Measurements from ENCODE around the gene SPINK7.
"Not testable (repeated sequence)": the region's sequence is repeated elsewhere in the genome, so short reads cannot be mapped to it uniquely, and the experiment has no call there.

Gene SPINK7

DNA sequence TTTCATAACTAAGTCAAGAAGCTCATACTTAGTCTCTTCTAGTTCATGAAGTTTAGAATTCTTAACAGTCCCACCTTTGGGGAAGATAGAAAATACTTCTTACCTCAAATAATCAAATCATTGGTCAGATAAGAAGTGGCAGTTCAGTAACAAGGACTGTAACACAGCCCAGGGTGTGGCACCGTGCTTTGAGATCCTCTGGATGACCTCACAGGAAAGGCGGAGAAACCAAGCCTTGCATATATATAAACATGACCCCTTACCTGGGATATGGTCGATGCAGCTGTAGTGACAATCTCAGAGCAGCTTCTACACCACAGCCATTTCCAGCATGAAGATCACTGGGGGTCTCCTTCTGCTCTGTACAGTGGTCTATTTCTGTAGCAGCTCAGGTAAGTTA, at the start of gene SPINK7:
Gene SPINK7 (plus strand): TSS at position 271 of the 400 bp plus-strand sequence. CDS start 61 bp downstream, at position 332.
- DNase-seq, result no peak

DNA sequence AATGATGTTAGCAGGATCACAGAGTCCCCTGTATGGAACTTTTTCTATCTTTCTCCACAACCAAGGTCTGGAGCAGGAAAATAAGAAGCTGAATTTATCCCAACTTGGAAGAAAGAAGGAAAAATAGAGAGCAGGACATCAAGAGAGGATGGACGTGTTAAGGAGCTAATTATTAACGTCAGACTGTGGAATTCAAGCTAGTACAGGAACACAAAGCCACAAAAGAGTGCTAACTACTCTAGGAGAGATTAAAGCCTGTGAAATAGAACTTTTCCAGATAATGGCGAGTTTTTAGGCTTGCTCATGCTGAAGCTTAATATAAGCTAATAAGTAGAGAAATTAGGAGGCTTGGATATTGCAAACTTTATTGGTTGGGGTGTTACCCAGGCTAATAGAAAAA, 44.3 kb upstream of the SPINK7 start:
- DNase-seq, result no peak

DNA sequence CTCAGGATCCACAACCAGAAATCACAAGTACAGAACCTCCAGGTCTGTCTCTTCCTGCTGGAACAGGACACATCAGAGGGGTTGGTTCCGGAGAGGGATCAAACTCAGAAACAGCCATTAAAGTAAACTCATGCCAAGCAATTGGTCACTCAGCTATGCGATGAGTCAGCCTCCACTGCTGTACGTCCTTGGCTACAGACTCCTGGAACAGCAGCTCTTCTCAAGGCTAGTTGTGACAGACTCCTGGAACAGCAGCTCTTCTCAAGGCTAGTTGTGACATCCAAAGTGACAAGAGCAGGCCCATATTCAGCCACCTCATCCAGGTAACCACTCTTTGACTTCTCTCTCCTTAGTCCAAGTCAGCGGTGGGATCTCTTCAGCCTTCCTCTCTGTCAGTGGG, 43.7 kb upstream of the SPINK7 start, which contains the start of gene SPINK13:
Gene SPINK13 (plus strand): TSS at position 229 of the 400 bp plus-strand sequence. CDS start 1,279 bp downstream, outside the sequence.
- DNase-seq, result no peak

DNA sequence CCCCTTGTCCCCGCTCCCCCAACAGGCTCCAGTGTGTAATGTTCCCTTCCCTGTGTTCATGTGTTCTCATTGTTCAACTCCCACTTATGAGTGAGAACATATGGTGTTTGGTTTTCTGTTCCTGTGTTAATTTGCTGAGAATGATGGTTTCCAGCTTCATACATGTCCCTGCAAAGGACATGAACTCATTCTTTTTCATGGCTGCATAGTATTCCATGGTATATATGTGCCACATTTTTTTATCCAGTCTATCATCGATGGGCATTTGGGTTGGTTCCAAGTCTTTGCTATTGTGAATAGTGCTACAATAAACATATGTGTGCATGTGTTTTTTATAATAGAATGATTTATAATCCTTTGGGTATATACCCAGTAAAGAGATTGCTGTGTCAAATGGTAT, 37.1 kb upstream of the SPINK7 start:
- DNase-seq, result not testable (repeated sequence)

DNA sequence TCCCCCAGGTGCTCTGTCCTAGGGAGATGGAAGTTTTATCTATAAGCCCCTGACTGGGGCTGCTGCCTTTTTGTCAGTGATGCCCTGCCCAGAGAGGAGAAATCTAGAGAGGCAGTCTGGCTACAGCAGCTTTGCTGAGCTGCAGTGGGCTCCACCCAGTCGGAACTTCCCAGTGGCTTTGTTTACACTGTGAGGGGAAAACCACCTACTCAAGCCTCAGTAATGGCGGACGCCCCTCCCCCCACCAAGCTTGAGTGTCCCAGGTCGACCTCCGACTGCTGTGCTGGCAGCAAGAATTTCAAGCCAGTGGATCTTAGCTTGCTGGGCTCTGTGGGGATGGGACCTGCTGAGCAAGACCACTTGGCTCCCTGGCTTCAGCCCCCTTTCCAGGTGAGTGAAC, 31.3 kb upstream of the SPINK7 start:
- not testable (repeated sequence) for DNase-seq

DNA sequence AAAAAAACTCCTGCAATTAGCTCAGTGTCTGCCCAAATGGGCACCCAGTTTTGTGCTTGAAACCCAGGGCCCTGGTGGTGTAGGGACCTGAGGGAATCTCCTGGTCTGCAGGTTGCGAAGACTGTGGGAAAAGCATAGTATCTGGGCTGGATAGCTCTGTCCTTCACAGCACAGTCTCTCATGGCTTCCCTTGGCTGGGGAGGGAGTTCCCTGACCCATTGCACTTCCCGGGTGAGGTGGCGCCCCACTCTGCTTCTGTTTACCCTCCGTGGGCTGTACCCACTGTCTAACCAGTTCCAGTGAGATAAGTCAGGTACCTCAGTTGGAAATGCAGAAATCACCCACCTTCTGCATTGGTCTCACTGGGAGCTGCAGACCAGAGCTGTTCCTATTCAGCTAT, 30.9 kb upstream of the SPINK7 start:
- DNase-seq, result not testable (repeated sequence)

DNA sequence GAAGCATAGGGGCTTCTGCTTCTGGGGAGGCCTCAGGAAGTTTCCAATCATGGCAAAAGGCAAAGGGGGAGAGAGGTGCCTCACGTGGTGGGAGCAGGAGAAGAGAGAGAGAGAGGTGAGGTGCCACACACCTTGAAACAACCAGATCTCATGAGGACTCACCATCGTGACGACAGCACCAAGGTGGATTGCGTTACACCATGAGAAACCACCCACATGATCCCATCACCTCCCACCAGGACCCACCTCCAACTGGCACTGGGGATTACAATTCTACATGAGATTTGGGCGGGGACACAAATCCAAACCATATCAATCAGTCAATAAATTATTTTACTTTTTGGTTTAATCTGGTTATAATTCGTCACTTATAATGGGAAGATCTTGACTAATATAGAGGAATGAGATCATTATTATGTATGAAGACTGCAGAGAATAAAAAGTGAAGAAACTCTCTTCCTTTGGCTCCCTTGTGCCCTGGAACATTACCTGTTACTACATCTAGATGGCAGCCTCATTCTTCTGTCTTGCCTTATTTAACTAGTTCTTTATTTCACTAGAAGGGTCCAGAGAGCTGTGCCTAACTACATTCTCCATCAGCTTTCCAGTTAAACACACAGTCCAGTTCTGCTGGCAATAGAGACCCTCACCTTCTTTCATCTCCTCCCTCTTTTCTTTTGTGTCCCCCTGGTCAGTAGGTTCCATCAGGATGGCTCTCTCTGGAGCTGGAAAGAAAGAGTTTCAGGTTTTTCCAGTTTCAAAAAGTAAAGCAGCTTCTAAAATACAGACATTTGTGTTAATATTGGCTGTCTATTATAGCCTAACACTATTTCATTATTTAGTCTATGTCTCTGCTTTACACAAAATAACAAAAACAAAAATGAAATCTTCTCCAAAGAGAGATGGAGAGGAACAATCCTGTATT, 21.7 kb upstream of the SPINK7 start:
- no peak for DNase-seq

DNA sequence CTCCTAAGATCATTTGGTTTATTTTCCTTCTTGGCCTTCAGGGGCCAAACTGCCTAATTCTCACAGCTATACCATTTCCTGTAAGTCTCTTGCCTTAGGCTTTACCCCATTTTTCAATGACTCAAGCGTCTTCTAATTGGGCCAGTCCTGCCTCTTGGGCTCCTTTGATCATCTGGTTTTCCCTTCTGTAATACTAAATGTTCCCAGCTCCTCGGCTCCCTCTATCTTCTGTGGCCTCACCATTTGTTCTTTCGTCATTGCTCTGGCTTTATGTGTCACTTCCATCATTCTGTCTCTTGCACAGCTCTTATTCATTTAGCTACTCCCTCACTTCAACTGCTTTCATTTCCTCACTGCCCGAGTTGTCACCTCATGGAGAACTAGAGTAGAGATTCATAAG, 14.5 kb upstream of the SPINK7 start:
- no peak for DNase-seq

DNA sequence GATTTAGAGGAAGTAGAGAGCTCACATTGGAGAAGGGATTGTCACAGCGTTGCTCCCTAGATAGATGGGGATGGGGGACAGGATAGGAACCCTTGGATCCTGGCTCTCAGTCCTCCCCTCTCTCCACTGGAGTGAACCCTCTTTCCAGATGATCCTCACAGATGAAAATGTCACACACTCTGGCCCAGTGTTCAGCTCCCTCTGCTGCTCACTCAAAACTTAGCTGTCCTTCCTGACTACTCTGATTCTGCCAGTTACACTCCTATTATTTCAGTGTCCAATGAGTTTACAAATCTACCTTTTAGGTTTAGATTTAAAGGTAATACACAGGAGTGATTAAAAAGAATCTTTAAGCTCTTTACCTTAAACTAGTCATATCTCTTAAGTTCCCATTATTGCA, 5.8 kb upstream of the SPINK7 start:
- DNase-seq, result no peak

DNA sequence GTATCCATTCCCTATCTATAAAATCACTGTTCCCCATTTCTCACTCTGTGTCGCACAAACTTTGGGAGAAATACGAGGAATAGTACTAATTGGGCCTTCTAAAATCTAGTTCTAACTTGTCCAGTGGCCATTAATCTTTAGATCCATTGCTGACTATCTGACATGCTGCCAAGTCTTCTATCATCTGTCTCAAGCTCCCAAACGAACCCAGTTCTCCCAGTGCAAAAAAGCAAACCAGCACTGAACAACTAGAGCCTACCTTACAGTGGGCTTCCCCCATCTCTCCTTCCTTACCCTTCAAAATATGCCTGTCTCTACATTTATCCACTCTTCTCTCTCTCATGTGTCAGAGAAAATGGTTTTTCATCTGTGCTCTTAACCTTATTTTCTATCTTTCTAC, 3.2 kb upstream of the SPINK7 start:
- DNase-seq, result no peak

DNA sequence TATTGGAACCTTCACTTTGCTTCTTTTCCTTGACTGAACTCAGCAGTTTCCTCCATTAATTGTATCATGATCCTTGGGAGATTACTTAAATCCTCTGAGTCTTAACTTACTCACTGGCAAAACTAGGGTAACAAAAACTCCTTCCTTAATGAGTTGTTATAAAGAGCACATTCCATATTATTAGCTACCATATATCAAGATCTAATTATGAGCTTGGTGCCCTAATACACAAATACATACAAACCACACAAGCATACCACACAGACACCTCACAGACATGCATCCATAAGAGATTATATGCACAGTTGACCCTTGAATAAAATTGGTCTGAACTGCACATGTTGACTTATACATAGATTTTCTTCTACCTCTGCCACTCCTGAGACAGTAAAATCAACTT, 2.5 kb upstream of the SPINK7 start:
- DNase-seq, result no peak

DNA sequence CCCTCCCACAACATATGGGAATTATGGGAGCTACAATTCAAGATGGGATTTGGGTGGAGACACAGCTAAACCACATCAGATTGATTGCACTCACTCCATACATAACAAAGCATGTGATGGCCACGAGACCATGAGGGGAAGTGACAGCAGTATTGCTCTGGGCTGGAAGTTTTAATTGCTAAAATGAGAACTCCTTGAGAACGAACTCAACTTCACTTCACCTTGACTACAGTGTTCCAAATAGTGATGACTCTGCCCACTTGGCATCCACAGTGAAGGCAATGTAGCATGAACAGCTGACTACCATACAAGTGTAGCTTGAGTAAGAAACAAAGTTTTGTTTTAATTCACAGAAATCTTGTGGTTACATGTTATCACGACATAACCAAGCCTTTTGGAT, 739 bp upstream of the SPINK7 start:
- DNase-seq, result no peak

DNA sequence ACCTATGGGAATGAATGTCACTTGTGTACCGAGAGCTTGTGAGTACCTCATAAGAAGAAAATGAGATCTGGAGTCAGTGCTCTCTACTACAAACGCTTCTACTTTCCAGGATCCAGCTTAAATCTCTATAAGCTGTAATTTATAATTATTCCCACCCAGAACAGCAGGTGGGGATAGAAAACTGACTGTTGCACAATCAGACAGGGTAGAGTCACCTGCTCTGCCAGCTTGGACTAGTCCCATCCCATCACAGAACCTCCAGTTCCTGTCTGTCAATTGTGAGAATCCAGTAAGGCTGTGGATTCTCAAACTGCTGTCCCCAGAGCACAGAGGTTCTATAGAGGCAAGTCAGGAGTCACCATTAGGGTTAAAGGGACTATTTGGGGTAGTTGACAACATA, 2.0 kb downstream of the SPINK7 start:
- DNase-seq, result no peak

DNA sequence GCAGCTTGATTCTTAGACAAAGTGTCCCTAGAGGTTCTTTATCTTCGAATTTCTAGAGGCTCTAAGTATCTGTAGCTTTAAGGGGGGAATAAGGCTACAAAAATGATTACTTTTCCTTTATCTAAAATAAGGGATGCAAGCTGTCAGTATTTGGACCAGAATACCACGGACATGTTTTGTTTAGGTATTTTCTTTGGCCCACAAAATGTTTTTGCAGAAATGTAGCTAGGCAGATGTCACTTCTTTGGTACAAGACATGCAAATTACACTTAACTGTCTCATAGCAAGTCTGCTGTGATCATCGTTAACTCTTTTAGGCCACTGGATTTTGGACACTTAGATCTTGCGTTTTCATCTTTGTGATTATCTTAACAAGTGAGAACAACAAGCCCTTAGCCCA, 2.5 kb downstream of the SPINK7 start:
- no peak for DNase-seq

DNA sequence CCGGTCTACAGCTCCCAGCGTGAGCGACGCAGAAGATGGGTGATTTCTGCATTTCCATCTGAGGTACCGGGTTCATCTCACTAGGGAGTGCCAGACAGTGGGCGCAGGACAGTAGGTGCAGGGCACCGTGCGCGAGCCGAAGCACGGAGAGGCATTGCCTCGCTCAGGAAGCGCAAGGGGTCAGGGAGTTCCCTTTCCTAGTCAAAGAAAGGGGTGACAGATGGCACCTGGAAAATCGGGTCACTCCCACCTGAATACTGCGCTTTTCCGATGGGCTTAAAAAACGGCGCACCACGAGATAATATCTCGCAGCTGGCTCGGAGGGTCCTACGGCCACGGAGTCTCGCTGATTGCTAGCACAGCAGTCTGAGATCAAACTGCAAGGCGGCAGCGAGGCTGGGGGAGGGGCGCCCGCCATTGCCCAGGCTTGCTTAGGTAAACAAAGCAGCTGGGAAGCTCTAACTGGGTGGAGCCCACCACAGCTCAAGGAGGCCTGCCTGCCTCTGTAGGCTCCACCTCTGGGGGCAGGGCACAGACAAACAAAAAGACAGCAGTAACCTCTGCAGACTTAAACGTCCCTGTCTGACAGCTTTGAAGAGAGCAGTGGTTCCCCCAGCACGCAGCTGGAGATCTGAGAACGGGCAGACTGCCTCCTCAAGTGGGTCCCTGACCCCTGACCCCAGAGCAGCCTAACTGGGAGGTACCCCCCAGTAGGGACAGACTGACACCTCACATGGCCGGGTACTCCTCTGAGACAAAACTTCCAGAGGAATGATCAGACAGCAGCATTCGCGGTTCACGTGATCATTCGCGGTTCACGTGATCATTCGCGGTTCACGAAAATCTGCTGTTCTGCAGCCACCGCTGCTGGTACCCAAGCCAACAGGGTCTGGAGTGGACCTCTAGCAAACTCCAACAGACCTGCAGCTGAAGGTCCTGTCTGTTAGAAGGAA, 8.1 kb downstream of the SPINK7 start:
- DNase-seq, result peak; percentile 35

DNA sequence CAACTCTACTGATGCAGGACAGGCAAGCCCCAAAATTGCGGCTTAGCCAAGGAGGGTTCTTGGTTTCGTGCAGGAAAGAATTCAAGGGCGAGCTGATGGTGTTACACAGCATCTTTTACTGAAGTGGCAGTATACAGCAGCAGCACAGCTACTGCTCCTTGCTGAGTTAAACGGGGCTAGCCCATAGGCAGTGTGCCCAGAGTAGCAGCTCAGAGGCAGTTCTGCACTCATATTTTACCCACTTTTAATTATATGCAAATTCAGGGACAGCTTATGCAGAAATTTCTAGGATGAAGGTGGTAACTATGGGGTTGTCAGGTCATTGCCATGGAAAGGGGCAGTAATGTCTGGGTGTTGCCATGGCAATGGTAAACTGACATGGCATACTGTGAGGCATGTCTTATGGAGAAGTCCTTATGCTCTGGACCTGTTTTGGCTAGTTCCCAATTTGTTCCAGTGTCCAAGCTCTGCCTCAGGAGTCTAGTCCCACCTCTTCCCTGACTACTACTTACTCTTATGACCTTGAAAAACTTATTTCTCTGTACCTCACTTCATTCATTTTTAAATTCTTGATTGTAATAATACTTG, 21.1 kb downstream of the SPINK7 start:
- DNase-seq, result no peak

DNA sequence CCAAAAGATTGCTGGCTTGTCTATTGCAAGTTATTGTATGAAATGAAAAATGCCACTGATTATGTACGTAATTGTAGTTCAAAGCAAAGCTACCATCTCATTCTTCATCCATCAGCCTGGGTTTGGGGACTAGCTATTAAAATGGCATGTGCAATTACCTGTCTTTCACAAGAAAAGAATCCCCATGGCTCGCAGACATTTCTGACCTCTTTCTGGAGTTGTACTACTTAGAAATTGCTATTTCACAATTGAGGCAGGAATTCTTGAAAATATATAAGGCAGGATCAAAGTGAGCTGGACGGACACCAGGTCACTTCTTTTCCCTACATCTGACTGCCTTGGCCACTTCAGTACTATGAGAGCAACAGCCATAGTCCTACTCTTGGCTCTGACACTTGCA, 23.0 kb downstream of the SPINK7 start, which contains the start of gene SPINK9:
Gene SPINK9 (plus strand): TSS at position 301 of the 400 bp plus-strand sequence. CDS start 55 bp downstream, at position 356.
- DNase-seq, result no peak

DNA sequence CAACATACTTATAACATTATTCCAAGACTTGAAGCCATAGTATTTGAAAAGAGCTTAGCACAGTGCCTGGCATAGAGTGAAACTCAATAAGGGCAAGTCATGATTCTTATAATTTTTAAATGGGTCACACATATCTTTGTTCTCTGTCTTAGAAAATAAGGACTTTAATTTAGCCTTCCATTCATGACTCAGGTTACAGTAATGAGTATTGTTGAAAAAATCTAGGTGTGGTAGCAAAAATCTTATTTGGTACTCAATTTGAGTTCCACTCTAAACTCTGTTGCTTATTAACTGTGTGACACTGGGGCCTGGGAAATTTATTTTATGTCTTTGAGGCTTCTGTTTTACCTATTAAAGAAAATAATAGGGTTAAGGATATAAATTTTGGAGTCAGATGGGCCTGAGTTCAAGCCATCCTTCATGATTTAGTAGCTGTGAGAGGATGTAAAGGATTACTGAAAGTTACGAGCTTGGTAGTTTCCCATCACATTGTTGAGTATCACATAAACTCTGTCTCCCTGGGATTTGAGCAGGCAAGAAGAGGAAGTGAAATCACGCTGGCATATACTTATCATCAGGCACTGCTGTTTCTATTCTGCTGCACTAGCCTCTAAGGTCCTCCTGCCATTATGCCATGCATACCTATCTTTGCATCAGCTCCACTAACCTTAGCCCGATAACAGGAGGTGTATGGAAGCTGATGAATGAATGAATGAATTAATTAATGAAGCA, 24.6 kb downstream of the SPINK7 start:
- DNase-seq, result no peak

DNA sequence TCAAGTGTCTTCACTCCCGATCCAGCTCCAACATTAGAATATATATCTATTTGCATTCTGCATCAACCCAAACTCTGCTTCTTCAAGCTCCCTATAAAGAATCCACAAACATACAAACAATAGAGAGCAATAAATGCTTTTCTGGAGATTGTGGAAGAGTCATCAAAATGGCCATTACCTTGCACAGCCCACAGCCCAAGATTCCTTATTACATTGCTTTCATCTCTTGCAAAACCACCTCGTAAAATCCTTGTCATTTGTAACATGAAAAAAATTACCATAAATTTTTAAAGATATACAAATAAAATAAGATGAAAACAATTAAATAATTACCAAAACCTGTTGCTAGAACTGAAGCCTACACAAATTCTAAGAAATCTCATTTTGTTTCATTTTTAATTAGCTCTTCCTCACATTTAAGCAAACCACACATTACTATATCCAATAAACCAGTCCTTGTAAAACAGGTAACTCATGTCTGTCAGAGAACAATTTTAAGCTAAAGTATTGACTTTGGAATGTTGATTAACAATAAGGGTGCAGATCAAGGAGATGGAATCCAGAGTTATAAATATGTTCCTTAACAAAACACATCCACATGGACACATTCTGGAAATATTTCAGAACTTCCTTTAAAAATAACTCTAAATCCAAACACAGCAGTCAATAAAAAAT, 30.3 kb downstream of the SPINK7 start:
- DNase-seq, result no peak

DNA sequence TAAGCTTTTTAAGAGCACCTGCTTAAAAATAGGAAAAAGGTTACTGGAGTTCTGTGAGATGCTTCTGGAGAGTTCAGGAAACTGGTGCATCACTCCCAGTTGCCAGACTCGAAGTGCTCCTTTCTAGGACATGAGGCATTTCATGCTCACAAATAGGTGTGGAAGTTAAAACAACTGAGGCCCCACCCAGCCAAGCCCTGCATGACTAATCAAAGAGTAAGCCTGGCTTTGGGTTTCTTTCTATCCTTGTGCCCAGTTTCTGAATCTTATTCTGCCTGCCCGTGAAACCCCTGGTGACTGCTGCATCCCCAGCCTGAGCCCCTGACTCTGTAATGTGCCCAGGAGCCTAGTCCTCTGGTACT, 30.8 kb downstream of the SPINK7 start:
- DNase-seq, result no peak

DNA sequence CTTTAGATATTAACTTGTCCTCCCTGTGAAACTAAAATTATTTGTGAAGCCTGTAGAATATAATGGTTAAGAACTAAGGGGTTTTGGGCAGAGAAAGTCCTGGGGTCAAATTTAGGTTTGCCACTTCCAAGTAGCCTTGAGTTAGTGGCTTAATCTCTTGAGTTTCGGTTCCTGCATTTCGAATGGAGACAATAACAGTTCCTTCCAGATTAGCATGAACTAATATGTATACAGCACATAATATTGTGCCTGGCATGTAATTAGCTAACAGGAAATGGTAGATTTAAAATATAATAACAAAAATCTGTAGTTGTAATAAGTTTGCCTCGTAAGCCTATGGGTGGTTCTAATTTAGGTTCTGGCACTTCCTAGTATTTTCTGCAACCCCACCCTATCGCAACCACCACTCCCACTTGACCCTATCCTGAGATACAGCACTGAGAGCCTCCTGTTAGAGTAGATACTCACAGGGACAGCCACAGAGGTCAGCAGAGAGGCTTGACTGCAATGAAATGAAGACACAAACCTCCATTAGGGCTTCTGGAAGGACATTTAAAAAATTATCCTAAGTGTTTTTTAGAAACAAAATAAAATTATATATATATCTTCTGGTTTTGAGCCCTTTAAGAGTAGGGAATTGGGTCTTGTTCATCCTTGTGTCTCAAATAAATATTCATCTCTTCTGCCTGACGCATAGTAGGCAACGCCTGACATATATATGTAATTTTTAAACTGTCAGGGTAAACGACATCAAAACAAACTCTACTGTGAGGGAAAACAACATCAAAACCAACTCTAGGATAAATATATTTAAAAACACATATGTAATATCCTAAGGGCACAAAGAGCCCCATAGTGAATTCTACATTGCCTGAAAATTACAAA, 31.6 kb downstream of the SPINK7 start:
- DNase-seq, result no peak

All from activated T-cell treated with anti-CD3 and anti-CD28 coated beads, Interleukin-2, amount 50 U/mL, for 1 hour (primary cell).